ENCODE measurements around the gene BSDC1.
"Not testable (repeated sequence)": the region's sequence is repeated elsewhere in the genome, so short reads cannot be mapped to it uniquely, and the experiment has no call there.

Gene BSDC1

GRCh38 chr1:32394141-32394889 is at the start of gene BSDC1:
BSDC1 (minus strand) TSS chr1:32394441; CDS start chr1:32394414, 27 bp downstream.
- peak; percentile 96 for DNase-seq (ENCODE audit: low read depth)

GRCh38 chr1:32441467-32441866 is 47.2 kb upstream of the BSDC1 start:
- not testable (repeated sequence) for DNase-seq (ENCODE audit: low read depth)

- not testable (repeated sequence) for DNase-seq (ENCODE audit: low read depth)
Measured at GRCh38 chr1:32438777-32439176, 44.5 kb upstream of the BSDC1 start.

GRCh38 chr1:32438136-32438535 is 43.9 kb upstream of the BSDC1 start:
- no peak for DNase-seq (ENCODE audit: low read depth)

- DNase-seq (ENCODE audit: low read depth) = no peak
Measured at GRCh38 chr1:32431736-32432400, 37.6 kb upstream of the BSDC1 start.

GRCh38 chr1:32427264-32427963 is 33.2 kb upstream of the BSDC1 start:
- no peak for DNase-seq (ENCODE audit: low read depth)

- DNase-seq (ENCODE audit: low read depth) = no peak
Measured at GRCh38 chr1:32426489-32427255, 32.4 kb upstream of the BSDC1 start.

GRCh38 chr1:32421775-32422174 is 27.5 kb upstream of the BSDC1 start:
- no peak for DNase-seq (ENCODE audit: low read depth)

GRCh38 chr1:32414186-32414886 is 20.1 kb upstream of the BSDC1 start:
- no peak for DNase-seq (ENCODE audit: low read depth)

GRCh38 chr1:32413507-32414185 is 19.4 kb upstream of the BSDC1 start:
- DNase-seq (ENCODE audit: low read depth) = peak; percentile 69

- DNase-seq (ENCODE audit: low read depth) = no peak
Measured at GRCh38 chr1:32411261-32411660, 17.0 kb upstream of the BSDC1 start.

- DNase-seq (ENCODE audit: low read depth) = no peak
Measured at GRCh38 chr1:32406629-32407111, 12.4 kb upstream of the BSDC1 start.

GRCh38 chr1:32405672-32406467 is 11.6 kb upstream of the BSDC1 start:
- DNase-seq (ENCODE audit: low read depth) = no peak

GRCh38 chr1:32404946-32405345 is 10.7 kb upstream of the BSDC1 start:
- DNase-seq (ENCODE audit: low read depth) = no peak

- peak; percentile 28 for DNase-seq (ENCODE audit: low read depth)
Measured at GRCh38 chr1:32400876-32401631, 6.8 kb upstream of the BSDC1 start.

GRCh38 chr1:32399843-32400242 is 5.6 kb upstream of the BSDC1 start:
- DNase-seq (ENCODE audit: low read depth) = no peak

- DNase-seq (ENCODE audit: low read depth) = no peak
Measured at GRCh38 chr1:32398401-32398800, 4.2 kb upstream of the BSDC1 start.

- not testable (repeated sequence) for DNase-seq (ENCODE audit: low read depth)
Measured at GRCh38 chr1:32396524-32396923, 2.3 kb upstream of the BSDC1 start.

- no peak for DNase-seq (ENCODE audit: low read depth)
Measured at GRCh38 chr1:32394890-32395432, 720 bp upstream of the BSDC1 start.

Measured in stimulated activated CD4-positive, alpha-beta T cell treated with anti-CD3 and anti-CD28 coated beads, Interleukin-2, amount 100 ng/mL, for 4 hours (primary cell).